IMR-90 (cell line): ENCODE data around the gene OR51F2. TPM values are rescaled to one million over a fixed set of nuclear protein-coding genes. Genes with fewer than 3 reads are reported as not detected.

ENCODE experiments used
- ATAC-seq: fragments of 200-7000 bp; cut with Tn5 transposase; 2 replicates; pipeline ENCODE4 v1.9.1; 2020; ENCODE audit warnings: low read depth, mild to moderate bottlenecking, moderate library complexity
- BruUV-seq: library from RNA; stranded (reverse); fragments of 400-500 nt; replicated peaks from 2 replicates; lab custom pipeline; 2021; lab: Mats Ljungman, UMichigan
- CTCF ChIA-PET: fragments of 300-600 bp; formaldehyde crosslinking; extraction: SDS; loops from one replicate; lab custom pipeline; 2021; ENCODE audit warnings: antibody characterized with exemption; lab: Yijun Ruan, JAX
- POLR2A ChIA-PET: fragments of 300-600 bp; sonication (Branson Sonifier 250); formaldehyde crosslinking; loops from one replicate; lab custom pipeline; 2022; ENCODE audit warnings: antibody characterized with exemption; ENCODE audit not compliant: unreplicated experiment; lab: Charles Lee
- DNase-seq: peaks from one replicate; pipeline ENCODE4 v3.0.0; 2013
- H2AFZ ChIP-seq: replicated peaks from 2 replicates; pipeline ENCODE3; 2013; ENCODE audit warnings: low read length, mild to moderate bottlenecking; ENCODE audit not compliant: poor library complexity
- H2AK5ac ChIP-seq: 2 replicates; pipeline ENCODE4 v1.6.1; 2013; ENCODE audit warnings: low read depth, low read length, inconsistent platforms
- H2AK9ac ChIP-seq: replicated peaks from 2 replicates; pipeline ENCODE3; 2013; ENCODE audit warnings: mild to moderate bottlenecking, low read depth, low read length, moderate library complexity; ENCODE audit not compliant: poor library complexity
- H2BK120ac ChIP-seq: 2 replicates; pipeline ENCODE4 v1.6.1; 2013; ENCODE audit warnings: low read depth, low read length, inconsistent platforms
- H2BK15ac ChIP-seq: 3 replicates; pipeline ENCODE4 v1.6.1; 2013; ENCODE audit warnings: low read depth, low read length, inconsistent platforms
- H2BK20ac ChIP-seq: 2 replicates; pipeline ENCODE4 v1.6.1; 2013; ENCODE audit warnings: low read depth, mild to moderate bottlenecking, inconsistent platforms, low read length, moderate library complexity
- H2BK5ac ChIP-seq: 2 replicates; pipeline ENCODE4 v1.6.1; 2013; ENCODE audit warnings: mild to moderate bottlenecking, low read depth, low read length, inconsistent platforms; ENCODE audit not compliant: poor library complexity, severe bottlenecking
- H3K14ac ChIP-seq: replicated peaks from 2 replicates; pipeline ENCODE4 v1.6.1; 2013; ENCODE audit warnings: low read depth, low read length, inconsistent platforms
- H3K18ac ChIP-seq: 2 replicates; pipeline ENCODE4 v1.6.1; 2013; ENCODE audit warnings: low read depth, low read length, control low read depth
- H3K23ac ChIP-seq: 2 replicates; pipeline ENCODE4 v1.6.1; 2013; ENCODE audit warnings: low read depth, low read length, inconsistent platforms
- H3K27ac ChIP-seq: 2 replicates; pipeline ENCODE4 v1.5.1; 2013; ENCODE audit warnings: mild to moderate bottlenecking, control low read depth, low read length; ENCODE audit not compliant: insufficient read depth
- H3K27me3 ChIP-seq: 2 replicates; pipeline ENCODE4 v1.6.1; 2013; ENCODE audit warnings: low read length; ENCODE audit not compliant: control insufficient read depth, insufficient read depth
- H3K36me3 ChIP-seq: 2 replicates; pipeline ENCODE4 v1.6.1; 2013; ENCODE audit warnings: low read length, mixed read lengths; ENCODE audit not compliant: control insufficient read depth, insufficient read depth
- H3K4ac ChIP-seq: 2 replicates; pipeline ENCODE4 v1.6.1; 2013; ENCODE audit warnings: low read depth, low read length, inconsistent platforms
- H3K4me1 ChIP-seq: 2 replicates; pipeline ENCODE4 v1.6.1; 2013; ENCODE audit warnings: low read length, mixed read lengths; ENCODE audit not compliant: control insufficient read depth, insufficient read depth
- H3K4me2 ChIP-seq: 2 replicates; pipeline ENCODE4 v1.6.1; 2013; ENCODE audit warnings: low read depth, mild to moderate bottlenecking, control low read depth, low read length, moderate library complexity
- H3K4me3 ChIP-seq: 2 replicates; pipeline ENCODE4 v1.5.1; 2013; ENCODE audit warnings: low read depth, mild to moderate bottlenecking, control low read depth, low read length, moderate library complexity; ENCODE audit not compliant: insufficient read depth
- H3K56ac ChIP-seq: 2 replicates; pipeline ENCODE4 v1.6.1; 2013; ENCODE audit warnings: low read length, inconsistent platforms; ENCODE audit not compliant: insufficient read depth; ENCODE audit errors: extremely low read depth
- H3K79me1 ChIP-seq, 2 experiments: 2 replicates each; pipeline ENCODE4 v1.6.1; 2013; ENCODE audit warnings: low read length in 2 of 2, inconsistent platforms in 1 of 2, low read depth in 1 of 2
- H3K9ac ChIP-seq: 2 replicates; pipeline ENCODE4 v1.6.1; 2013; ENCODE audit warnings: low read depth, low read length, control low read depth
- H3K9me1 ChIP-seq: 2 replicates; pipeline ENCODE4 v1.6.1; 2013; ENCODE audit warnings: low read length, inconsistent platforms; ENCODE audit not compliant: insufficient read depth
- H3K9me3 ChIP-seq: 2 replicates; pipeline ENCODE4 v1.6.1; 2013; ENCODE audit warnings: low read length; ENCODE audit not compliant: control insufficient read depth, insufficient read depth
- H4K20me1 ChIP-seq: 2 replicates; pipeline ENCODE4 v1.6.1; 2013; ENCODE audit warnings: low read length, inconsistent platforms; ENCODE audit not compliant: insufficient read depth
- H4K5ac ChIP-seq: 2 replicates; pipeline ENCODE4 v1.6.1; 2013; ENCODE audit warnings: mild to moderate bottlenecking, low read depth, low read length, control low read depth
- H4K8ac ChIP-seq, 2 experiments: 2 replicates each; pipeline ENCODE4 v1.6.1; 2013; ENCODE audit warnings: low read depth in 2 of 2, low read length in 2 of 2, control low read depth in 1 of 2, inconsistent platforms in 1 of 2
- H4K91ac ChIP-seq: 2 replicates; pipeline ENCODE4 v1.6.1; 2013; ENCODE audit warnings: low read depth, low read length, inconsistent platforms; ENCODE audit not compliant: insufficient read depth
- BHLHE40 ChIP-seq: fragments of 150-350 bp; IDR thresholded peaks from 2 replicates; pipeline ENCODE4 v1.6.1; 2016; ENCODE audit warnings: mild to moderate bottlenecking, low read depth, low read length
- CEBPB ChIP-seq: IDR thresholded peaks from 2 replicates; pipeline ENCODE4 v1.6.1; 2012; ENCODE audit warnings: low read depth, low read length, improper control_type of control experiment
- CHD1 ChIP-seq: IDR thresholded peaks from 2 replicates; pipeline ENCODE4 v1.6.1; 2012; ENCODE audit warnings: low read depth, low read length, improper control_type of control experiment
- FOS ChIP-seq: fragments of 150-350 bp; IDR thresholded peaks from 2 replicates; pipeline ENCODE4 v1.6.1; 2016; ENCODE audit warnings: low read depth, low read length
- MAFK ChIP-seq: IDR thresholded peaks from 2 replicates; pipeline ENCODE4 v1.6.1; 2012; ENCODE audit warnings: low read depth, low read length, improper control_type of control experiment
- MXI1 ChIP-seq: IDR thresholded peaks from 2 replicates; pipeline ENCODE4 v1.6.1; 2012; ENCODE audit warnings: low read depth, mild to moderate bottlenecking, low read length, moderate library complexity, borderline replicate concordance
- NFE2L2 ChIP-seq: fragments of 150-350 bp; IDR thresholded peaks from 2 replicates; pipeline ENCODE4 v1.6.1; 2016; ENCODE audit warnings: low read depth, mild to moderate bottlenecking, low read length
- POLR2A ChIP-seq: IDR thresholded peaks from 2 replicates; pipeline ENCODE4 v1.6.1; 2012; ENCODE audit warnings: mild to moderate bottlenecking, low read depth, low read length
- RAD21 ChIP-seq: IDR thresholded peaks from 2 replicates; pipeline ENCODE4 v1.6.1; 2012; ENCODE audit warnings: low read length, improper control_type of control experiment
- RCOR1 ChIP-seq: IDR thresholded peaks from 2 replicates; pipeline ENCODE4 v1.6.1; 2012; ENCODE audit warnings: mild to moderate bottlenecking, low read length, improper control_type of control experiment; ENCODE audit not compliant: insufficient replicate concordance
- RFX5 ChIP-seq: IDR thresholded peaks from 2 replicates; pipeline ENCODE4 v1.8.0; 2012; ENCODE audit warnings: low read depth, mild to moderate bottlenecking, low read length, moderate library complexity
- SMC3 ChIP-seq: fragments of 150-350 bp; IDR thresholded peaks from 2 replicates; pipeline ENCODE4 v1.6.1; 2016; ENCODE audit warnings: low read depth, mild to moderate bottlenecking, antibody characterized with exemption, low read length, moderate library complexity
- dilution Hi-C: fragments of 300-500 bp; cut with HindIII; formaldehyde crosslinking; loops from one replicate; pipeline ENCODE4 v1.14.3; 2018; ENCODE audit warnings: low sequenced_read_pairs; ENCODE audit not compliant: unreplicated experiment
- in situ Hi-C: fragments of 300-500 bp; cut with MboI; formaldehyde crosslinking; loops from 3 replicates; pipeline ENCODE4 v1.14.3; 2019; ENCODE audit warnings: low sequenced_read_pairs, inconsistent platforms, mixed read lengths
- intact Hi-C: fragments of 100-400 bp; cut with micrococcal nuclease; formaldehyde crosslinking; loops from 2 replicates; pipeline ENCODE4 v1.10.0; 2022
- polyA plus RNA-seq, 3 experiments: library from polyadenylated mRNA; depleted of rRNA; stranded (reverse); fragments of >200 nt; gene quantifications; 2 replicates each; pipeline ENCODE4 v1.2.3, GENCODE V29; 2012; ENCODE audit warnings: low replicate concordance in 1 of 3
- total RNA-seq: library from RNA; depleted of rRNA; stranded (reverse); fragments of >200 nt; gene quantifications from 2 replicates; pipeline ENCODE4 v1.2.3, GENCODE V29; 2012
- TF ChIP-seq, protein P1 (sequence below): fragments of 150-350 bp; IDR thresholded peaks from 2 replicates; pipeline ENCODE4 v1.6.1; 2016; ENCODE audit warnings: low read depth, mild to moderate bottlenecking, low read length, moderate library complexity, borderline replicate concordance
- TF ChIP-seq, protein P2 (sequence below): fragments of 150-350 bp; IDR thresholded peaks from 2 replicates; pipeline ENCODE4 v1.6.1; 2017; ENCODE audit warnings: mild to moderate bottlenecking, antibody characterized with exemption, low read length, low read depth
- TF ChIP-seq, protein P3 (sequence below): conservative IDR thresholded peaks from 2 replicates; pipeline ENCODE4 v1.5.1; 2012; ENCODE audit warnings: mild to moderate bottlenecking, low read depth, low read length, improper control_type of control experiment

OR51F2 gene
- total and polyA plus RNA-seq, 2 of the 4 experiments (the other 2 are of a cell fraction) = 0.18 TPM; not detected in 1

DNA sequence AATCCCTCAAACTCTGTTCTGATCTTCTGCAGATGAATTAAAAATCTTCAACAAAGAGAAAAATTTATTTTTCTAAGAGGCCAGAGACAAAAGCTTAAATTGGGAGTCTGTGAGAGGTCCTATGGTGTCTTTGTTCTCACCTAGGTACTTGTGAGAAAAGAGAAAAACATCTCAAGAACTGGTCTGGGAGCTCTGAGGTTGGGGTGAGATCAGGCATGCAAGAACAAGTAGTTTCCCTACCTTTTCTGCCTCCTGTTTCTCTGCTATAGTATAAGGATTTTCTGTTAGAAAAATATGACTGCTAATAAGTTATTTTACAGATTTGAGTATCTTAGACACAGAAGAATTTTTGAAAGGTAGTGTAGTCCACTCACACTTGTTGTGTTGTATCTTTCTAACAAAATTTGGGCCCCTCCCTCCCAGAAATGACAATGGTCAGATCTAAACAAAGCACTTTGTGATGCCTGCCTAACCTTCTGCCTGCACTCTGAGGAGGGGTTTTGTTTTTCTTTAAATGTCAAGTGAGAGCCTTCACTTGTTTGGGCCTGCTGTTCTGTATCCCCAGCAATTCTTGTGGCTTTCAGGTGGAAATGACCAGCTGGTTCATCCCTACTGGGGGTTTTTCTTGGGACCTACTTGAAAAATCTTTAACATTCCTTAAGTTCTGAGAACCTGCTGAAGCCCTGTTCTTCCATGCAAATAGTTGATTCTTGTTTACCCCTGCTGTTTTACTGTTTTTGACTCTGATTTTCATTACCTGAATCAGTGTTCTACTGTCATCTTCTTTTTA, 41.5 kb downstream of the OR51F2 start:
- Histone ChIP-seq H4K91ac (no peak overlapping the region), H3K23ac (no peak overlapping the region), H3K4ac (no peak overlapping the region), H3K9ac (no peak overlapping the region), H3K18ac (no peak overlapping the region), H3K14ac (no peak overlapping the region), H3K27ac (no peak overlapping the region), H2BK20ac (no peak overlapping the region), H3K4me3 (no peak overlapping the region), H2AFZ (no peak overlapping the region), H3K56ac (no peak overlapping the region), H3K4me2 (no peak overlapping the region), H4K5ac (no peak overlapping the region), H4K20me1 (no peaks in the 10 kb centered on the region), H2AK9ac (no peak overlapping the region), H2BK120ac (no peak overlapping the region), H3K9me3 (peaks cover 3% of the 10 kb centered on the region), H3K36me3 (no peaks in the 10 kb centered on the region), H3K27me3 (no peaks in the 10 kb centered on the region), H2AK5ac (no peak overlapping the region), H3K4me1 (no peaks in the 10 kb centered on the region), H3K9me1 (no peaks in the 10 kb centered on the region), H2BK15ac (no peak overlapping the region), H3K79me1 (no peaks in the 10 kb centered on the region), H2BK5ac (no peak overlapping the region), H4K8ac (no peak overlapping the region)
- POLR2A ChIA-PET = no interaction called here
- ATAC-seq (no peak), DNase-seq (no peak)
- intact Hi-C loops (no loop called here), dilution Hi-C loops (no loop called here), in situ Hi-C loops (no loop called here)
- TF ChIP-seq CEBPB = no peak
- TF ChIP-seq, protein P1, sequence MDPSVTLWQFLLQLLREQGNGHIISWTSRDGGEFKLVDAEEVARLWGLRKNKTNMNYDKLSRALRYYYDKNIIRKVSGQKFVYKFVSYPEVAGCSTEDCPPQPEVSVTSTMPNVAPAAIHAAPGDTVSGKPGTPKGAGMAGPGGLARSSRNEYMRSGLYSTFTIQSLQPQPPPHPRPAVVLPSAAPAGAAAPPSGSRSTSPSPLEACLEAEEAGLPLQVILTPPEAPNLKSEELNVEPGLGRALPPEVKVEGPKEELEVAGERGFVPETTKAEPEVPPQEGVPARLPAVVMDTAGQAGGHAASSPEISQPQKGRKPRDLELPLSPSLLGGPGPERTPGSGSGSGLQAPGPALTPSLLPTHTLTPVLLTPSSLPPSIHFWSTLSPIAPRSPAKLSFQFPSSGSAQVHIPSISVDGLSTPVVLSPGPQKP = no peak
- no peak for TF ChIP-seq MAFK
- TF ChIP-seq RCOR1 = no peak
- TF ChIP-seq RAD21 = no peak
- TF ChIP-seq BHLHE40 = no peak
- TF ChIP-seq NFE2L2 = no peak
- no peak for TF ChIP-seq FOS
- TF ChIP-seq MXI1 = no peak
- no peak for TF ChIP-seq SMC3
- TF ChIP-seq, protein P2, sequence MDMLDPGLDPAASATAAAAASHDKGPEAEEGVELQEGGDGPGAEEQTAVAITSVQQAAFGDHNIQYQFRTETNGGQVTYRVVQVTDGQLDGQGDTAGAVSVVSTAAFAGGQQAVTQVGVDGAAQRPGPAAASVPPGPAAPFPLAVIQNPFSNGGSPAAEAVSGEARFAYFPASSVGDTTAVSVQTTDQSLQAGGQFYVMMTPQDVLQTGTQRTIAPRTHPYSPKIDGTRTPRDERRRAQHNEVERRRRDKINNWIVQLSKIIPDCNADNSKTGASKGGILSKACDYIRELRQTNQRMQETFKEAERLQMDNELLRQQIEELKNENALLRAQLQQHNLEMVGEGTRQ = no peak
- TF ChIP-seq POLR2A = no peak
- no peak for TF ChIP-seq RFX5
- no peak for TF ChIP-seq CHD1
- TF ChIP-seq, protein P3, sequence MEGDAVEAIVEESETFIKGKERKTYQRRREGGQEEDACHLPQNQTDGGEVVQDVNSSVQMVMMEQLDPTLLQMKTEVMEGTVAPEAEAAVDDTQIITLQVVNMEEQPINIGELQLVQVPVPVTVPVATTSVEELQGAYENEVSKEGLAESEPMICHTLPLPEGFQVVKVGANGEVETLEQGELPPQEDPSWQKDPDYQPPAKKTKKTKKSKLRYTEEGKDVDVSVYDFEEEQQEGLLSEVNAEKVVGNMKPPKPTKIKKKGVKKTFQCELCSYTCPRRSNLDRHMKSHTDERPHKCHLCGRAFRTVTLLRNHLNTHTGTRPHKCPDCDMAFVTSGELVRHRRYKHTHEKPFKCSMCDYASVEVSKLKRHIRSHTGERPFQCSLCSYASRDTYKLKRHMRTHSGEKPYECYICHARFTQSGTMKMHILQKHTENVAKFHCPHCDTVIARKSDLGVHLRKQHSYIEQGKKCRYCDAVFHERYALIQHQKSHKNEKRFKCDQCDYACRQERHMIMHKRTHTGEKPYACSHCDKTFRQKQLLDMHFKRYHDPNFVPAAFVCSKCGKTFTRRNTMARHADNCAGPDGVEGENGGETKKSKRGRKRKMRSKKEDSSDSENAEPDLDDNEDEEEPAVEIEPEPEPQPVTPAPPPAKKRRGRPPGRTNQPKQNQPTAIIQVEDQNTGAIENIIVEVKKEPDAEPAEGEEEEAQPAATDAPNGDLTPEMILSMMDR = no peak
- CTCF ChIA-PET = no interaction called here
- no TSS peak for BruUV-seq
